ENCODE data around the gene PKP4.

Gene PKP4

GRCh38 chr2:158539176-158540005 is 82.6 kb downstream of the PKP4 start:
- no peak for DNase-seq (ENCODE audit: low read depth)

GRCh38 chr2:158542577-158542976 is 85.8 kb downstream of the PKP4 start:
- no peak for DNase-seq (ENCODE audit: low read depth)

GRCh38 chr2:158543957-158544356 is 87.2 kb downstream of the PKP4 start:
- no peak for DNase-seq (ENCODE audit: low read depth)

- DNase-seq (ENCODE audit: low read depth), result no peak
These were observed 88.2 kb downstream of the PKP4 start for GRCh38 chr2:158544998-158545397.

GRCh38 chr2:158546412-158547144 is 89.8 kb downstream of the PKP4 start:
- DNase-seq (ENCODE audit: low read depth), result no peak

- DNase-seq (ENCODE audit: low read depth), result no peak
These were observed 96.5 kb downstream of the PKP4 start for GRCh38 chr2:158553257-158553656.

- DNase-seq (ENCODE audit: low read depth), result no peak
These were observed 98.2 kb downstream of the PKP4 start for GRCh38 chr2:158554996-158555395.

GRCh38 chr2:158556124-158556523 is 99.4 kb downstream of the PKP4 start:
- no peak for DNase-seq (ENCODE audit: low read depth)

- no peak for DNase-seq (ENCODE audit: low read depth)
These were observed 101.0 kb downstream of the PKP4 start for GRCh38 chr2:158557752-158558151.

- DNase-seq (ENCODE audit: low read depth), result no peak
These were observed 102.5 kb downstream of the PKP4 start for GRCh38 chr2:158559252-158559651.

GRCh38 chr2:158560259-158560658 is 103.5 kb downstream of the PKP4 start:
- no peak for DNase-seq (ENCODE audit: low read depth)

GRCh38 chr2:158561054-158561453 is 104.3 kb downstream of the PKP4 start:
- DNase-seq (ENCODE audit: low read depth), result no peak

GRCh38 chr2:158567208-158567607 is 110.5 kb downstream of the PKP4 start:
- DNase-seq (ENCODE audit: low read depth), result no peak

- no peak for DNase-seq (ENCODE audit: low read depth)
These were observed 112.5 kb downstream of the PKP4 start for GRCh38 chr2:158569284-158569683.

GRCh38 chr2:158570869-158571268 is 114.1 kb downstream of the PKP4 start:
- no peak for DNase-seq (ENCODE audit: low read depth)

- DNase-seq (ENCODE audit: low read depth), result no peak
These were observed 117.0 kb downstream of the PKP4 start for GRCh38 chr2:158573739-158574138.

GRCh38 chr2:158575051-158575635 is 118.4 kb downstream of the PKP4 start:
- no peak for DNase-seq (ENCODE audit: low read depth)

- DNase-seq (ENCODE audit: low read depth), result no peak
These were observed 120.4 kb downstream of the PKP4 start for GRCh38 chr2:158577141-158577540.

GRCh38 chr2:158578703-158579330 is 122.1 kb downstream of the PKP4 start:
- DNase-seq (ENCODE audit: low read depth), result no peak

GRCh38 chr2:158579928-158580327 is 123.2 kb downstream of the PKP4 start:
- no peak for DNase-seq (ENCODE audit: low read depth)

- no peak for DNase-seq (ENCODE audit: low read depth)
These were observed 124.0 kb downstream of the PKP4 start for GRCh38 chr2:158580760-158581159.

GRCh38 chr2:158582670-158583069 is 125.9 kb downstream of the PKP4 start:
- DNase-seq (ENCODE audit: low read depth), result no peak

- no peak for DNase-seq (ENCODE audit: low read depth)
These were observed 127.2 kb downstream of the PKP4 start for GRCh38 chr2:158583923-158584322.

All from stimulated activated CD8-positive, alpha-beta memory T cell treated with anti-CD3 and anti-CD28 coated beads, Interleukin-15, amount 100 ng/mL, for 24 hours (primary cell).